ENCODE measurements around the gene FUT4. TPM values are rescaled to one million over a fixed set of nuclear protein-coding genes. Genes with fewer than 3 reads are reported as not detected.
A peak's percentile ranks its signal among the peaks of the same experiment; 100 is the strongest.

The FUT4 gene
- total and polyA plus RNA-seq, 4 donors = 1.0 to 9.7 (median 7.2) TPM

DNA sequence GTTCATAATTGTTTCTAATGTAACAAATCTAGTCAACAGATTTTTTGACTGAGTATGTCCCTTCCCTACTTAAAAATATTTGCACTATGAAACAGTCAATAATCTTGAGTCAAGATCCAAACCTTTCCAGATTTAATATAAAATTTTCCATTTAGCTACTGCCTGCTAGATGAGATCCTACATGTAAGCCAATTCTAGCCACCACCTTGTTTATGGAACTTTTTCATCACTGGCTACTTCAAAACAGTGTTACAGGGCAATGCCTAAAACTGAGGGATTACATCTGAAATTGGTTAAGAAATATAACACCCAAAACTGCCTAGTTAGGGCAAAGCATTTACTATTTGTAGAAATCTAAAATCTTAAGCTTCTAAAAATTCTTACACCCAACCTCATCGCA, 10.5 kb upstream of the FUT4 start:
- TF ChIP-seq, protein P1, sequence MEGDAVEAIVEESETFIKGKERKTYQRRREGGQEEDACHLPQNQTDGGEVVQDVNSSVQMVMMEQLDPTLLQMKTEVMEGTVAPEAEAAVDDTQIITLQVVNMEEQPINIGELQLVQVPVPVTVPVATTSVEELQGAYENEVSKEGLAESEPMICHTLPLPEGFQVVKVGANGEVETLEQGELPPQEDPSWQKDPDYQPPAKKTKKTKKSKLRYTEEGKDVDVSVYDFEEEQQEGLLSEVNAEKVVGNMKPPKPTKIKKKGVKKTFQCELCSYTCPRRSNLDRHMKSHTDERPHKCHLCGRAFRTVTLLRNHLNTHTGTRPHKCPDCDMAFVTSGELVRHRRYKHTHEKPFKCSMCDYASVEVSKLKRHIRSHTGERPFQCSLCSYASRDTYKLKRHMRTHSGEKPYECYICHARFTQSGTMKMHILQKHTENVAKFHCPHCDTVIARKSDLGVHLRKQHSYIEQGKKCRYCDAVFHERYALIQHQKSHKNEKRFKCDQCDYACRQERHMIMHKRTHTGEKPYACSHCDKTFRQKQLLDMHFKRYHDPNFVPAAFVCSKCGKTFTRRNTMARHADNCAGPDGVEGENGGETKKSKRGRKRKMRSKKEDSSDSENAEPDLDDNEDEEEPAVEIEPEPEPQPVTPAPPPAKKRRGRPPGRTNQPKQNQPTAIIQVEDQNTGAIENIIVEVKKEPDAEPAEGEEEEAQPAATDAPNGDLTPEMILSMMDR (IDR thresholded peaks at IDR 0.05; ENCODE audit: control extremely low read depth, extremely low read depth) = no peak
- DNase-seq = no peak
- Histone ChIP-seq H3K4me1 (ENCODE audit: control insufficient read depth in 5 of 5, insufficient read depth in 5 of 5, low read length in 5 of 5) (peaks cover 0 to 5% (median 3%) of the 10 kb centered on the region in 5 donors), H3K27ac (ENCODE audit: low read depth in 1 of 2, low read length in 1 of 2) (no peak overlapping the region), H3K27me3 (ENCODE audit: control insufficient read depth in 3 of 3, insufficient read depth in 3 of 3, low read length in 2 of 3) (no peaks in the 10 kb centered on the region), H3K4me3 (no peak overlapping the region), H3K9me3 (ENCODE audit: control insufficient read depth in 4 of 4, insufficient read depth in 3 of 4, low read length in 3 of 4) (no peaks in the 10 kb centered on the region), H3K9ac (ENCODE audit: insufficient read depth in 1 of 2, low read length in 2 of 2) (no peak overlapping the region), H3K36me3 (ENCODE audit: control insufficient read depth in 4 of 4, insufficient read depth in 4 of 4, low read length in 4 of 4) (no peaks in the 10 kb centered on the region)
- 82 to 88% methylated on average over 1 of the region's 1 CpG for whole genome bisulfite sequencing, 2 donors
- no peak for ATAC-seq (ENCODE audit: insufficient read depth, low FRiP score)

DNA sequence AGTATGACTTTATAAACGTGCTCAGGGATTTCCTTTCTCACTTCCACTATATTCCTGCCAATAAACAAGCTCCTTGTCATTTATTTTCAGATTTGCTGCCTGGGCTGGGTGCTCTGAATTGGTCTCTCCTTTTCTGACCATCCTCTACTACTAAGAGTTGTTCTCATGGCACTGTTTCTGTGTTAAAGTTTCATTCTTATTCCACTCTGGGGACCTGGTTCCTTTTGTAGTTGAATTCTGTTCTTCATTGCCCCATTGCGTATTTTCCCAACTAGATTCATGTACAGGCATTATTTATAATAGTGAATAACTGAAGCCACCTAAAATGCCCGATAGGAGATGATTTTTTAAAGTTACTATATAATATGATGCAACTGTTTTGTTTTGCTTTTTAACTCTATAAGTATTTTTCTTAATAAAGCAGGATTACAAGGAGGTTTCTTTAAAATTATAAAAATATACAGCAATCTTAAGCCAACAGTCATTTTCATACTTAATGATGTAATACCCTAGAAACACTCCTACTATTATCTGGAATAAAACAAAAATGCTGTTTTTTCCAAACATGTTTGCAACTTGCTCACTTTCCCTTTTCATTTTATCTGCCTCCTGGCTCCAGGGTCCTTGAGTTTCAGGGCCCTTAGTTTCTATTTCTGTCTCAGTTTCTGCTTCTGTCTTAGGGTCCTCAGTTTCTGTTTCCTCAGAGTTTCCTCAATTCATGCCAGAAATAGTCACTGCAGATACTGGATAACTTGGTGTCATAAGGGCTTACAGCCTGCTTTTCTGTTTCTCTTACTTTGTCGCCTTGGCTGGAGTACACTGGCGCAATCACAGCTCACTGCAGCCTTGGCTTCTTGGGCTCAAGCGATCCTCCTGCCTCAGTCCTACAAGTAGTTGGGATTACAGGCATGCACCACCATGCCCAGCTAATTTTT, 9.8 kb upstream of the FUT4 start:
- Histone ChIP-seq H3K36me3 (ENCODE audit: control insufficient read depth in 4 of 4, insufficient read depth in 4 of 4, low read length in 4 of 4) (no peaks in the 10 kb centered on the region), H3K4me1 (ENCODE audit: control insufficient read depth in 5 of 5, insufficient read depth in 5 of 5, low read length in 5 of 5) (peaks cover 0 to 5% (median 3%) of the 10 kb centered on the region in 5 donors), H3K27me3 (ENCODE audit: control insufficient read depth in 3 of 3, insufficient read depth in 3 of 3, low read length in 2 of 3) (no peaks in the 10 kb centered on the region), H3K27ac (ENCODE audit: low read depth in 1 of 2, low read length in 1 of 2) (no peak overlapping the region), H3K9me3 (ENCODE audit: control insufficient read depth in 4 of 4, insufficient read depth in 3 of 4, low read length in 3 of 4) (no peaks in the 10 kb centered on the region), H3K4me3 (no peak overlapping the region), H3K9ac (ENCODE audit: insufficient read depth in 1 of 2, low read length in 2 of 2) (no peak overlapping the region)
- 59 to 61% methylated on average over 6 of the region's 6 CpGs for WGBS, 2 donors
- TF ChIP-seq, protein P1 (IDR thresholded peaks at IDR 0.05; ENCODE audit: control extremely low read depth, extremely low read depth) = no peak
- peak; percentile 24 to 71 (median 38) for DNase-seq
- ATAC-seq (ENCODE audit: insufficient read depth, low FRiP score) = no peak

DNA sequence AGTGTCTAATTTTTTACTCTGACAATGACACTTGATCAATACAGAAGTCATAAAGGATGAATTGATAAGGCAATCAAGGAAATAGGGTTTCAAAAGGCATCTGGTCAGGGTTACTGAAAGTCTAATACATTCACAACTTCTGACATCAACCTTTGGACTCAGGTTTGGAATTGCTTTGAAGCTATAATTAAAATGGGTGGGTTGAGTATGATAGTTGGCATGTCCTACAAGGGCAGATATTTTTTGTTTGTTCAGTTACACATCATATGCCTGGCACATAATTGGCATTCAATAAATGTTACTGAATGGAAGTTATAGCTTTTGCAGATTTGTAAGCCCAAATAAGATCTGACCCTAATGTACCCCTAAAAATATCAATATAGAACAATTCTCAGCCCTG, 7.3 kb upstream of the FUT4 start:
- H3K9me3 ChIP-seq (ENCODE audit: control insufficient read depth in 4 of 4, insufficient read depth in 3 of 4, low read length in 3 of 4) = no peaks in the 10 kb centered on the region
- DNase-seq (no peak), ATAC-seq (ENCODE audit: insufficient read depth, low FRiP score) (no peak)
- H3K27me3 ChIP-seq (ENCODE audit: control insufficient read depth in 3 of 3, insufficient read depth in 3 of 3, low read length in 2 of 3) = no peaks in the 10 kb centered on the region
- no peak overlapping the region for H3K4me3 ChIP-seq
- no peak overlapping the region for H3K9ac ChIP-seq (ENCODE audit: insufficient read depth in 1 of 2, low read length in 2 of 2)
- peaks cover 0 to 8% (median 3%) of the 10 kb centered on the region in 5 donors for H3K4me1 ChIP-seq (ENCODE audit: control insufficient read depth in 5 of 5, insufficient read depth in 5 of 5, low read length in 5 of 5)
- no peak overlapping the region for H3K27ac ChIP-seq (ENCODE audit: low read depth in 1 of 2, low read length in 1 of 2)
- TF ChIP-seq, protein P1 (IDR thresholded peaks at IDR 0.05; ENCODE audit: control extremely low read depth, extremely low read depth) = no peak
- H3K36me3 ChIP-seq (ENCODE audit: control insufficient read depth in 4 of 4, insufficient read depth in 4 of 4, low read length in 4 of 4) = no peaks in the 10 kb centered on the region
